ENCODE results near the gene SIK3.
A peak's percentile ranks its signal among the peaks of the same experiment; 100 is the strongest.

The SIK3 gene

GRCh38 chr11:117091753-117092477 is 6.3 kb downstream of the SIK3 start:
- H3K4me1 ChIP-seq (ENCODE audit: control insufficient read depth in 1 of 2, insufficient read depth in 1 of 2, low read depth in 1 of 2, low read length in 1 of 2): peaks cover 24 to 36% of the 10 kb centered on the region in 2 experiments

GRCh38 chr11:117090111-117090706 is 8.0 kb downstream of the SIK3 start:
- Histone ChIP-seq H3K27ac (no peak overlapping the region), H3K36me3 (no peaks in the 10 kb centered on the region), H3K9me3 (no peaks in the 10 kb centered on the region), H3K4me1 (ENCODE audit: control insufficient read depth in 1 of 2, insufficient read depth in 1 of 2, low read depth in 1 of 2, low read length in 1 of 2) (peaks cover 7 to 19% of the 10 kb centered on the region in 2 experiments), H3K4me3 (ENCODE audit: low read depth in 1 of 2, low read length in 1 of 2) (no peak overlapping the region), H3K27me3 (no peaks in the 10 kb centered on the region)
- no peak for TF ChIP-seq CTCF (IDR thresholded peaks at IDR 0.05)

More at GRCh38 chr11:117091753-117092477, 6.3 kb downstream of the SIK3 start:
- Histone ChIP-seq H3K36me3 (no peaks in the 10 kb centered on the region), H3K27me3 (no peaks in the 10 kb centered on the region), H3K27ac (no peak overlapping the region), H3K9me3 (no peaks in the 10 kb centered on the region), H3K4me3 (ENCODE audit: low read depth in 1 of 2, low read length in 1 of 2) (no peak overlapping the region)
- TF ChIP-seq CTCF (IDR thresholded peaks at IDR 0.05): no peak

GRCh38 chr11:117089685-117090084 is 8.5 kb downstream of the SIK3 start:
- no peaks in the 10 kb centered on the region for H3K36me3 ChIP-seq
- no peak for TF ChIP-seq CTCF (IDR thresholded peaks at IDR 0.05)
- H3K4me1 ChIP-seq (ENCODE audit: control insufficient read depth in 1 of 2, insufficient read depth in 1 of 2, low read depth in 1 of 2, low read length in 1 of 2): peaks cover 2 to 14% of the 10 kb centered on the region in 2 experiments
- no peaks in the 10 kb centered on the region for H3K9me3 ChIP-seq
- H3K27ac ChIP-seq: no peak overlapping the region
- no peak overlapping the region for H3K4me3 ChIP-seq (ENCODE audit: low read depth in 1 of 2, low read length in 1 of 2)
- no peaks in the 10 kb centered on the region for H3K27me3 ChIP-seq

- Histone ChIP-seq H3K4me3 (ENCODE audit: low read depth in 1 of 2, low read length in 1 of 2) (no peak overlapping the region), H3K36me3 (no peaks in the 10 kb centered on the region), H3K27ac (peak overlapping the region; percentile 4), H3K27me3 (no peaks in the 10 kb centered on the region), H3K9me3 (no peaks in the 10 kb centered on the region), H3K4me1 (ENCODE audit: control insufficient read depth in 1 of 2, insufficient read depth in 1 of 2, low read depth in 1 of 2, low read length in 1 of 2) (peaks cover 10 to 23% of the 10 kb centered on the region in 2 experiments)
- TF ChIP-seq CTCF (IDR thresholded peaks at IDR 0.05): no peak
These were observed 10.8 kb downstream of the SIK3 start for GRCh38 chr11:117087446-117087845.

GRCh38 chr11:117084992-117085391 is 13.2 kb downstream of the SIK3 start:
- Histone ChIP-seq H3K27ac (no peak overlapping the region), H3K4me3 (ENCODE audit: low read depth in 1 of 2, low read length in 1 of 2) (no peak overlapping the region), H3K27me3 (no peaks in the 10 kb centered on the region), H3K36me3 (no peaks in the 10 kb centered on the region), H3K9me3 (no peaks in the 10 kb centered on the region), H3K4me1 (ENCODE audit: control insufficient read depth in 1 of 2, insufficient read depth in 1 of 2, low read depth in 1 of 2, low read length in 1 of 2) (peaks cover 10 to 23% of the 10 kb centered on the region in 2 experiments)
- no peak for TF ChIP-seq CTCF (IDR thresholded peaks at IDR 0.05)
